K562 (cell line): ENCODE results near the gene TBCCD1. TPM values are rescaled to one million over a fixed set of nuclear protein-coding genes. Genes with fewer than 3 reads are reported as not detected.

Experiments used
- ATAC-seq: fragments of 200-7000 bp; cut with Tn5 transposase; 3 replicates; pipeline ENCODE4 v1.9.1; 2020; ENCODE audit warnings: moderate library complexity
- BruUV-seq: library from RNA; stranded (reverse); fragments of 400-500 nt; replicated peaks from 2 replicates; lab custom pipeline; 2021; lab: Mats Ljungman, UMichigan
- CTCF ChIA-PET: fragments of 300-600 bp; formaldehyde crosslinking; extraction: SDS; loops from one replicate; lab custom pipeline; 2021; ENCODE audit warnings: low intra/inter-chr PET ratio; lab: Yijun Ruan, JAX
- POLR2A ChIA-PET: fragments of 300-600, 350-650 bp; sonication (Branson Sonifier 250); formaldehyde crosslinking; extraction: SDS; loops from one replicate; lab custom pipeline; 2021; ENCODE audit warnings: antibody characterized with exemption, inconsistent platforms; lab: Yijun Ruan, JAX
- DNase-seq, 4 experiments: peaks; one replicate each; pipeline versions ENCODE4 v3.0.0 to v3.0.0-alpha.2; 2011 to 2018; ENCODE audit warnings: low spot score in 3 of 4, mixed read lengths in 3 of 4; ENCODE audit errors: extremely low read depth in 1 of 4
- FAIRE-seq: peaks from 2 replicates; lab custom pipeline; 2011; peaks lifted over from hg19 to GRCh38; lab: Jason Lieb, UNC
- H2AFZ ChIP-seq: 2 replicates; pipeline ENCODE4 v1.6.0; 2011; ENCODE audit warnings: low read depth, low read length, control low read depth, inconsistent platforms
- H3K27ac ChIP-seq: fragments of 200-600 bp; 3 replicates; pipeline ENCODE4 v1.8.0; 2011; ENCODE audit warnings: low read depth, mild to moderate bottlenecking, control low read depth, inconsistent platforms, low read length, moderate library complexity, mixed read lengths; ENCODE audit errors: extremely low read depth
- H3K27me3 ChIP-seq, 2 experiments: fragments of 300-600 bp in 1 of 2; 2 replicates in 1 of 2; 3 replicates in 1 of 2; pipeline versions ENCODE4 v1.6.0 to v1.8.0; 2011; ENCODE audit warnings: inconsistent platforms in 2 of 2, low read length in 2 of 2, mild to moderate bottlenecking in 1 of 2, mixed read lengths in 1 of 2, moderate library complexity in 1 of 2; ENCODE audit not compliant: control insufficient read depth in 2 of 2, insufficient read depth in 2 of 2
- H3K36me3 ChIP-seq: fragments of 300-600 bp; 3 replicates; pipeline ENCODE4 v1.8.0; 2011; ENCODE audit warnings: mild to moderate bottlenecking, low read length, inconsistent platforms; ENCODE audit not compliant: control insufficient read depth, insufficient read depth
- H3K4me1 ChIP-seq, 2 experiments: fragments of 200-600 bp in 1 of 2; replicated peaks in 1 of 2; 2 replicates in 1 of 2; 3 replicates in 1 of 2; pipeline versions ENCODE4 v1.5.1 to v1.8.0; 2011; ENCODE audit warnings: inconsistent platforms in 2 of 2, low read length in 2 of 2, mild to moderate bottlenecking in 1 of 2, mixed read lengths in 1 of 2, moderate library complexity in 1 of 2; ENCODE audit not compliant: control insufficient read depth in 2 of 2, insufficient read depth in 2 of 2
- H3K4me2 ChIP-seq: 2 replicates; pipeline ENCODE4 v1.6.1; 2011; ENCODE audit warnings: low read length, control low read depth, inconsistent platforms, mixed read lengths; ENCODE audit not compliant: insufficient read depth
- H3K4me3 ChIP-seq: fragments of 200-600 bp; sonication (generic), shearing (Covaris generic); 2 replicates; pipeline ENCODE4 v1.5.1; 2016; ENCODE audit warnings: control low read depth, inconsistent platforms
- H3K79me2 ChIP-seq: fragments of 200-600 bp; 3 replicates; pipeline ENCODE4 v1.8.0; 2011; ENCODE audit warnings: low read length, inconsistent platforms; ENCODE audit not compliant: control insufficient read depth, insufficient read depth
- H3K9ac ChIP-seq, 2 experiments: 2 replicates each; pipeline versions ENCODE4 v1.6.0 to v1.6.1; 2011; ENCODE audit warnings: low read depth in 2 of 2, low read length in 2 of 2, control low read depth in 1 of 2, inconsistent platforms in 1 of 2, mild to moderate bottlenecking in 1 of 2, mixed read lengths in 1 of 2; ENCODE audit not compliant: insufficient read depth in 1 of 2
- H3K9me1 ChIP-seq: one replicate; pipeline ENCODE4 v1.6.0; 2011; ENCODE audit warnings: inconsistent platforms, mild to moderate bottlenecking, low read length, moderate library complexity; ENCODE audit not compliant: control insufficient read depth, insufficient read depth
- H3K9me3 ChIP-seq: replicated peaks from 2 replicates; pipeline ENCODE4 v1.5.1; 2011; ENCODE audit warnings: low read depth, low read length, inconsistent platforms; ENCODE audit not compliant: control insufficient read depth, insufficient read depth
- H4K20me1 ChIP-seq: replicated peaks from 2 replicates; pipeline ENCODE4 v1.6.1; 2011; ENCODE audit warnings: low read length, inconsistent platforms, mixed read lengths; ENCODE audit not compliant: control insufficient read depth, insufficient read depth
- CSDE1 ChIP-seq, 2 experiments: fragments of 450-650 bp; IDR thresholded peaks; 2 replicates each; pipeline ENCODE4 v1.6.1; 2016; ENCODE audit warnings: mild to moderate bottlenecking in 1 of 2
- ESRRA ChIP-seq: fragments of 450-650 bp; IDR thresholded peaks from 2 replicates; pipeline ENCODE4 v1.6.1; 2014; ENCODE audit warnings: low read depth, mild to moderate bottlenecking, moderate library complexity, borderline replicate concordance
- MTA3 ChIP-seq: fragments of 450-650 bp; formaldehyde crosslinking; IDR thresholded peaks from 2 replicates; pipeline ENCODE4 v1.6.1; 2017; ENCODE audit warnings: mild to moderate bottlenecking, borderline replicate concordance
- MYBL2 ChIP-seq, 2 experiments: fragments of 450-650 bp in 1 of 2; sonication (generic) in 1 of 2; formaldehyde crosslinking in 1 of 2; IDR thresholded peaks; 2 replicates each; pipeline versions ENCODE4 v1.6.1 to v1.8.1; 2017 to 2022; ENCODE audit warnings: borderline replicate concordance in 1 of 2, inconsistent platforms in 1 of 2, low read depth in 1 of 2, mild to moderate bottlenecking in 1 of 2, missing genetic modification reagents in 1 of 2, moderate library complexity in 1 of 2
- POLR2G ChIP-seq: fragments of 200-400 bp; formaldehyde crosslinking; IDR thresholded peaks from 2 replicates; pipeline ENCODE4 v1.6.1; 2017; ENCODE audit warnings: low read depth, mild to moderate bottlenecking, antibody characterized with exemption, low read length, moderate library complexity
- RBM39 ChIP-seq: fragments of 200-400 bp; formaldehyde crosslinking; optimal IDR thresholded peaks from 2 replicates; pipeline ENCODE3; 2018; ENCODE audit warnings: low read depth, low read length
- SIN3B ChIP-seq: fragments of 450-650 bp; IDR thresholded peaks from 2 replicates; pipeline ENCODE4 v1.6.1; 2017; ENCODE audit warnings: low read depth, mild to moderate bottlenecking, moderate library complexity
- TFAM ChIP-seq: fragments of 250-450 bp; sonication (Bioruptor Pico); conservative IDR thresholded peaks from 2 replicates; pipeline ENCODE4 v1.5.0; 2021; ENCODE audit warnings: mild to moderate bottlenecking, moderate library complexity
- ZC3H4 ChIP-seq: sonication (generic); formaldehyde crosslinking; IDR thresholded peaks from 2 replicates; pipeline ENCODE4 v1.9.0; 2021; ENCODE audit warnings: missing genetic modification reagents, borderline replicate concordance
- WGBS: fragments of 100-300 bp; shearing (Covaris generic); methylation state at CpG from one replicate; pipeline ENCODE4 v1.1.6; 2016; ENCODE audit warnings: low coverage, mixed read lengths; ENCODE audit not compliant: insufficient coverage; ENCODE audit errors: missing lambda C conversion rate; 5-methylcytosine and 5-hydroxymethylcytosine counted together
- in situ Hi-C: fragments of 300-500 bp; cut with MboI; formaldehyde crosslinking; loops from 4 replicates; pipeline ENCODE4 v1.15.0; 2018; ENCODE audit warnings: inconsistent platforms, mixed read lengths
- intact Hi-C: fragments of 100-400 bp; cut with micrococcal nuclease; formaldehyde crosslinking; loops from 2 replicates; pipeline ENCODE4 v1.14.2; 2022
- polyA plus RNA-seq, 8 experiments: library from polyadenylated mRNA; depleted of rRNA in 4 of 8; stranded (reverse) in 5 of 8; unstranded in 3 of 8; fragments of >200 nt; fragmentation: Nextera tagmentation in 2 of 8; fragmentation: Illumina TruSeq in 1 of 8; extraction: Ambion mirVana in 2 of 8; extraction: Trizol in 1 of 8; gene quantifications; 2 replicates each; pipeline versions ENCODE4 v1.2.1 to v1.2.3, GENCODE V29; 2011 to 2014; ENCODE audit warnings: inconsistent platforms in 1 of 8, missing spikeins in 1 of 8
- total RNA-seq, 7 experiments: library from RNA; depleted of rRNA in 6 of 7; stranded (reverse); fragments of >200 nt in 6 of 7; fragmentation: Illumina TruSeq in 2 of 7; extraction: Trizol in 2 of 7; gene quantifications; 2 replicates each; pipeline versions ENCODE4 v1.2.1 to v1.2.3, GENCODE V29; 2011 to 2021; ENCODE audit warnings: low replicate concordance in 1 of 7
- TF ChIP-seq, protein P1 (sequence below), 2 experiments: fragments of 450-650 bp in 1 of 2; sonication (generic) in 1 of 2; formaldehyde crosslinking; conservative IDR thresholded peaks; 2 replicates each; pipeline versions ENCODE4 v1.4.0 to v1.8.1; 2020 to 2022; ENCODE audit warnings: mild to moderate bottlenecking in 1 of 2, missing genetic modification reagents in 1 of 2
- TF ChIP-seq, protein P2 (sequence below): fragments of 250-450 bp; sonication (Bioruptor Pico); IDR thresholded peaks from 2 replicates; pipeline ENCODE4 v1.5.0; 2021; ENCODE audit warnings: mild to moderate bottlenecking, borderline replicate concordance

Gene TBCCD1
- total and polyA plus RNA-seq, 9 of the 15 experiments (the other 6 are each of a cell fraction or from before 2014, with no cell fraction given) = 17.7 to 31.1 (median 21.2) TPM

DNA sequence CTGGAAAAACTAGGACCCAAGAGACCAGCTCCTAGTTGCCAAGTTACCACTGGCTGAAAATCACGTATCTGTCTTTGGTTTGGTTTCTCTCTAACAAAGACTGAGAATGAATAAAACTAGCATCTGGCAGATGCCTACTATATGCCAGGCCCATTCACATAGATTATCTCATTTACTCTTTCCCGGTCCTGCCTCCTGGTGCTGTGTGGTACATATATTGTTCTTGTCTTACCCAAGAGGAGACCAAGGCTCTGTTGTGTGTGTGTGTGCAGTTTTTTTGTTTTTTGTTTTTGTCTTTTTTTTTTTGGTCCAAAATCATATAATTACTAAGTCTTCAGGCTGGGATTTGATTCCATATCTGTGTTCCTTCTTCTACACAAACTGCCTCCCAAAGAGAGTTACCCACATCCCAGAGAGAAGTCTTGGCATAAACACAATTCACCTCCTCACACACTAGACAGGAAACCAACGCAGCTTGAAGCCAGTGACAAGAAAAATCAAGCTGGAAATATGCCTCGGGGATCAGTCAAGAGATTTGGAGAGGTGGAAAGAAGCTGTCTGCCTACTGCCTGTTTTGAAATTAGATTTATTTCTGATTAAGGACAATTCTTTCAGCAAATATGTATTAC, 46.6 kb upstream of the TBCCD1 start:
- intact Hi-C loops (loop anchor here (10.0 kb wide), 2 partner anchors 69 to 551 kb away; partner anchors contain the start of gene CRYGS), in situ Hi-C loops (loop anchor here (10.0 kb wide), 1 partner anchor 141 kb away; no protein-coding TSS in a partner anchor)
- Histone ChIP-seq H3K79me2 (no peaks in the 10 kb centered on the region), H3K4me3 (no peak overlapping the region), H2AFZ (no peak overlapping the region), H3K36me3 (no peaks in the 10 kb centered on the region), H3K9me1 (no peaks in the 10 kb centered on the region), H3K9me3 (no peaks in the 10 kb centered on the region), H3K27me3 (peaks cover 9 to 45% of the 10 kb centered on the region in 2 experiments; a peak in 4 of 5 replicates), H3K4me1 (peaks cover 3 to 10% of the 10 kb centered on the region in 2 experiments; a peak in 3 of 5 replicates), H3K4me2 (no peak overlapping the region), H4K20me1 (no peaks in the 10 kb centered on the region), H3K9ac (no peak overlapping the region), H3K27ac (no peak overlapping the region)
- no peak for DNase-seq
- BruUV-seq = no TSS peak
- TF ChIP-seq MYBL2 (IDR thresholded peaks at IDR 0.05; ENCODE audit: low read depth) (no peak), MYBL2 (CRISPR knock-in tag; IDR thresholded peaks at IDR 0.05; ENCODE audit: borderline replicate concordance) (no peak), SIN3B (no peak), RBM39 (no peak), POLR2G (no peak), ESRRA (no peak), MTA3 (no peak), ZC3H4 (CRISPR knock-in tag) (no peak), CSDE1 (IDR thresholded peaks at IDR 0.05) (no peak), TFAM (CRISPR knock-in tag) (no peak)
- TF ChIP-seq, protein P1, sequence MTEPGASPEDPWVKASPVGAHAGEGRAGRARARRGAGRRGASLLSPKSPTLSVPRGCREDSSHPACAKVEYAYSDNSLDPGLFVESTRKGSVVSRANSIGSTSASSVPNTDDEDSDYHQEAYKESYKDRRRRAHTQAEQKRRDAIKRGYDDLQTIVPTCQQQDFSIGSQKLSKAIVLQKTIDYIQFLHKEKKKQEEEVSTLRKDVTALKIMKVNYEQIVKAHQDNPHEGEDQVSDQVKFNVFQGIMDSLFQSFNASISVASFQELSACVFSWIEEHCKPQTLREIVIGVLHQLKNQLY (CRISPR knock-in tag; conservative IDR thresholded peaks at IDR 0.05) = no peak
- TF ChIP-seq, protein P2, sequence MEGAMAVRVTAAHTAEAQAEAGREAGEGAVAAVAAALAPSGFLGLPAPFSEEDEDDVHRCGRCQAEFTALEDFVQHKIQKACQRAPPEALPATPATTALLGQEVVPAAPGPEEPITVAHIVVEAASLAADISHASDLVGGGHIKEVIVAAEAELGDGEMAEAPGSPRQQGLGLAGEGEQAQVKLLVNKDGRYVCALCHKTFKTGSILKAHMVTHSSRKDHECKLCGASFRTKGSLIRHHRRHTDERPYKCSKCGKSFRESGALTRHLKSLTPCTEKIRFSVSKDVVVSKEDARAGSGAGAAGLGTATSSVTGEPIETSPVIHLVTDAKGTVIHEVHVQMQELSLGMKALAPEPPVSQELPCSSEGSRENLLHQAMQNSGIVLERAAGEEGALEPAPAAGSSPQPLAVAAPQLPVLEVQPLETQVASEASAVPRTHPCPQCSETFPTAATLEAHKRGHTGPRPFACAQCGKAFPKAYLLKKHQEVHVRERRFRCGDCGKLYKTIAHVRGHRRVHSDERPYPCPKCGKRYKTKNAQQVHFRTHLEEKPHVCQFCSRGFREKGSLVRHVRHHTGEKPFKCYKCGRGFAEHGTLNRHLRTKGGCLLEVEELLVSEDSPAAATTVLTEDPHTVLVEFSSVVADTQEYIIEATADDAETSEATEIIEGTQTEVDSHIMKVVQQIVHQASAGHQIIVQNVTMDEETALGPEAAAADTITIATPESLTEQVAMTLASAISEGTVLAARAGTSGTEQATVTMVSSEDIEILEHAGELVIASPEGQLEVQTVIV (CRISPR knock-in tag) = no peak
- CTCF ChIA-PET = interaction anchor here (0.9 kb wide), 1 partner anchor 140 kb away, joined by 4 read pairs; no protein-coding TSS in a partner anchor
- ATAC-seq = no peak
- no peak for FAIRE-seq
- WGBS = 2% methylated on average over 4 of the region's 4 CpGs
- POLR2A ChIA-PET = interaction anchor here (0.5 to 4.2 kb wide), 6 partner anchors 27 to 214 kb away, joined by 3 to 41 read pairs (median 3); partner anchors contain the start of genes DNAJB11 and EIF4A2
